ENCODE results near the gene TOPAZ1.

The TOPAZ1 gene

GRCh38 chr3:44248152-44248551 lies 6.5 kb downstream of the TOPAZ1 start:
- no peak for DNase-seq

GRCh38 chr3:44252332-44252959 lies 10.8 kb downstream of the TOPAZ1 start:
- no peak for DNase-seq

- no peak for DNase-seq
Observed at GRCh38 chr3:44259404-44259803, 17.7 kb downstream of the TOPAZ1 start.

GRCh38 chr3:44264146-44264545 lies 22.5 kb downstream of the TOPAZ1 start:
- no peak for DNase-seq

GRCh38 chr3:44265815-44266214 lies 24.1 kb downstream of the TOPAZ1 start:
- DNase-seq: no peak

- DNase-seq: no peak
Observed at GRCh38 chr3:44272191-44272590, 30.5 kb downstream of the TOPAZ1 start.

- DNase-seq: no peak
Observed at GRCh38 chr3:44277925-44278324, 36.2 kb downstream of the TOPAZ1 start.

- DNase-seq: no peak
Observed at GRCh38 chr3:44280077-44280476, 38.4 kb downstream of the TOPAZ1 start.

- no peak for DNase-seq
Observed at GRCh38 chr3:44280631-44281030, 38.9 kb downstream of the TOPAZ1 start.

GRCh38 chr3:44284949-44285348 lies 43.3 kb downstream of the TOPAZ1 start:
- no peak for DNase-seq

GRCh38 chr3:44289882-44290462 lies 48.3 kb downstream of the TOPAZ1 start:
- DNase-seq: no peak

GRCh38 chr3:44292276-44292675 lies 50.6 kb downstream of the TOPAZ1 start:
- no peak for DNase-seq

- no peak for DNase-seq
Observed at GRCh38 chr3:44292947-44293346, 51.3 kb downstream of the TOPAZ1 start.

- DNase-seq: no peak
Observed at GRCh38 chr3:44297255-44297654, 55.6 kb downstream of the TOPAZ1 start.

GRCh38 chr3:44301746-44302145 lies 60.1 kb downstream of the TOPAZ1 start:
- no peak for DNase-seq

- DNase-seq: no peak
Observed at GRCh38 chr3:44309500-44309899, 67.8 kb downstream of the TOPAZ1 start.

- DNase-seq: no peak
Observed at GRCh38 chr3:44318891-44319311, 77.2 kb downstream of the TOPAZ1 start.

- DNase-seq: no peak
Observed at GRCh38 chr3:44321335-44321734, 79.6 kb downstream of the TOPAZ1 start.

GRCh38 chr3:44323341-44323955 lies 81.8 kb downstream of the TOPAZ1 start:
- DNase-seq: peak; percentile 67

GRCh38 chr3:44324584-44324983 lies 82.9 kb downstream of the TOPAZ1 start:
- no peak for DNase-seq

- no peak for DNase-seq
Observed at GRCh38 chr3:44326019-44326418, 84.3 kb downstream of the TOPAZ1 start.

GRCh38 chr3:44326515-44326914 lies 84.8 kb downstream of the TOPAZ1 start:
- DNase-seq: no peak

GRCh38 chr3:44329946-44330345 lies 88.3 kb downstream of the TOPAZ1 start:
- DNase-seq: no peak

GRCh38 chr3:44330444-44330843 lies 88.8 kb downstream of the TOPAZ1 start:
- DNase-seq: no peak

- DNase-seq: no peak
Observed at GRCh38 chr3:44334326-44334725, 92.6 kb downstream of the TOPAZ1 start.
